ENCODE data around the gene NECAB2. TPM values are rescaled to one million over a fixed set of nuclear protein-coding genes. Genes with fewer than 3 reads are reported as not detected.

Gene NECAB2
- total RNA-seq: not detected in 2 replicates

GRCh38 chr16:83967838-83968305 is at the start of gene NECAB2:
NECAB2 (plus strand) TSS chr16:83968244; CDS start chr16:83968649, 405 bp downstream.

GRCh38 chr16:83952940-83953795 is 14.9 kb upstream of the NECAB2 start, which contains the start of gene OSGIN1:
OSGIN1 (plus strand) TSS chr16:83953240; CDS start chr16:83957672, 4,432 bp downstream.

GRCh38 chr16:84042308-84042878 is 74.3 kb downstream of the NECAB2 start, which contains the start of gene SLC38A8:
SLC38A8 (minus strand) TSS chr16:84042795; CDS start chr16:84042157, 638 bp downstream.

Other genes starting within 250 kb of the NECAB2 start
- 15.1 and 17.1 TPM in 2 replicates for gene HSBP1, start 160.3 kb upstream of the NECAB2 start, total RNA-seq
- 1.1 and 1.4 TPM in 2 replicates for gene MLYCD, start 69.1 kb upstream of the NECAB2 start, total RNA-seq
- gene OSGIN1, start 15.0 kb upstream of the NECAB2 start, total RNA-seq: 6.6 and 13.0 TPM in 2 replicates
- gene SLC38A8, start 74.6 kb downstream of the NECAB2 start, total RNA-seq: not detected in 2 replicates
- 92.8 and 100 TPM in 2 replicates for gene MBTPS1, start 148.7 kb downstream of the NECAB2 start, total RNA-seq
- 14.1 and 17.5 TPM in 2 replicates for gene HSDL1, start 176.9 kb downstream of the NECAB2 start, total RNA-seq
- gene DNAAF1, start 177.1 kb downstream of the NECAB2 start, total RNA-seq: 0.15 TPM in 1 of 2 replicates, not detected in the other
- 30.0 and 32.4 TPM in 2 replicates for gene TAF1C, start 218.8 kb downstream of the NECAB2 start, total RNA-seq
- not detected in 2 replicates for gene ADAD2, start 222.9 kb downstream of the NECAB2 start, total RNA-seq

Data from mammary microvascular endothelial cell (primary cell).